Measurements from ENCODE around the gene TMTC2.
A peak's percentile ranks its signal among the peaks of the same experiment; 100 is the strongest.

Gene TMTC2

DNA sequence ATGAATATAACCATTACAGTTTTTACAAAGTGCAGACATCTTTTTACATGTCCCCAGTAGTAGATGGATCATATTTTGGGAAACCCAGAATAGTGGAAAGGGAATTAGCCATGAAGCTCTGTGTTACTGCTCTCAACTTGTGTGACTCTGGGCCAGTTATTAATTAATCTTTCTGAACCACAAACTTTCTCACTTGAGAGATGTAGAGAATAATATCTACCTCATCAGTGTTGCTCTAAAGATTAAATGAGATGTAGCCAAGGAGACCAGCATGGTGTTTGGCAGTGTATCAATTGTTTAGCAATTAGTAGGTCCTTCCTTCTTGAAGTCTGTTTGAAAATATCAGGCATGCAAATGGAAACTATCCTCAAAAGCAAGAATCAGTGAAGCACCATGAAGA lies 169.2 kb downstream of the TMTC2 start:
- DNase-seq: no peak

DNA sequence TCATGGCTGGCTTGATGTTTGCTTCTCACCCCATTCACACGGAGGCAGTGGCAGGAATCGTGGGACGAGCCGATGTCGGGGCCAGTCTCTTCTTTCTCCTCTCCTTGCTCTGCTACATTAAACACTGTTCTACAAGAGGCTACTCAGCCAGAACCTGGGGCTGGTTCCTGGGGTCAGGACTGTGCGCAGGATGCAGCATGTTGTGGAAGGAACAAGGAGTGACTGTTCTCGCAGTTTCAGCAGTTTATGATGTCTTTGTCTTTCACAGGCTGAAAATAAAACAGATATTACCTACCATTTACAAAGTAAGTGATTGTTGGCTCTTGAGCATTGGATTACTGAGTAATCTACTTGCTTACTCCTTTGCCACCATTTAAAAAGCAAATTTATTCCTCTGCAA lies 170.6 kb downstream of the TMTC2 start:
- no peak for DNase-seq

DNA sequence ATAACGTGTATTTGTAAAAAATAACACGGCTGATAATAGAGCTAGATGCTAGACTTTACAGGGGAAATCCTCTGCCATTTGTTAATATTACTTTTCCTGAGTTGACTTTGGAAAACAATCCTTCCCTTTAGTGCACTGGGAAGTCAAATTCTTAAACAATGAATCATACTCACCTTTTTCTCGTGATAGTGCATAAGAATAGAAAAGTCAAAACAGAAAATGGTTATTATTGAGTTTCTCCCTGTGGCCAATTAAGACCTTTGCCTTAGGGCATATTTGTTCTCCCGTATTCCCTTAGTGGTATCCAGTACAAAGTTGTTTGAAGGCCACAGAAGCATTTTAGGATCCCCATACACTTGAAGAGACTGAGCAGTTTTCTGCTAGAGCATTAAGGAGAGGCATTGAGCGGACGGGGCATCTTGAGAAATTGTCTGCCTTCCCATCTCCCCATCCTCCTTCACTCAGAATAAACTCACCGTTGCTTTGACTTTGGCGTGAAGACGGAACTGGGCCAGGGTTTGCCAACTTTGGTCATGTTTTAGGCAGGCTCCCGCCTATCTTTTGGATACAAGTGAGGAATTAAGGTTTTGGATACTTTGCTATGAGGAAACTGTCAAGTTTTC lies 171.3 kb downstream of the TMTC2 start:
- DNase-seq: no peak

DNA sequence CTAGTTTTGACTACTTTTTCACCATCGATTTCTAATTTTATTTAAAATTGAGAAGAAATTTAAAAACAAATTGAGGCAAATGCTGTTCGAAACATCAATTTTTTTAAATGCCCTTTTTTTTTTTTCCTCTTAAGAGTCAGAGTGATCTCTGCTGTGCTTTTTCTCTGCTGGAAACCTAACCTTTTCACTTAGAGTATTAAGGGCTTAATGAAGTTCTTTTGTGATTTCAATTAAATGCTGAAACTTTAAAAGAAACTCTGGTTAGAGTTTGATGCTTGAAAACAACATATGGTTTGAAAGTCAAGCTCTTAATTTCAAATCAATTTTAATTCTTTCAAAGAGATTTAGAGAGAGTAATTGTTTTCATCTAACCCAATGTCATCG lies 171.8 kb downstream of the TMTC2 start:
- DNase-seq: no peak

DNA sequence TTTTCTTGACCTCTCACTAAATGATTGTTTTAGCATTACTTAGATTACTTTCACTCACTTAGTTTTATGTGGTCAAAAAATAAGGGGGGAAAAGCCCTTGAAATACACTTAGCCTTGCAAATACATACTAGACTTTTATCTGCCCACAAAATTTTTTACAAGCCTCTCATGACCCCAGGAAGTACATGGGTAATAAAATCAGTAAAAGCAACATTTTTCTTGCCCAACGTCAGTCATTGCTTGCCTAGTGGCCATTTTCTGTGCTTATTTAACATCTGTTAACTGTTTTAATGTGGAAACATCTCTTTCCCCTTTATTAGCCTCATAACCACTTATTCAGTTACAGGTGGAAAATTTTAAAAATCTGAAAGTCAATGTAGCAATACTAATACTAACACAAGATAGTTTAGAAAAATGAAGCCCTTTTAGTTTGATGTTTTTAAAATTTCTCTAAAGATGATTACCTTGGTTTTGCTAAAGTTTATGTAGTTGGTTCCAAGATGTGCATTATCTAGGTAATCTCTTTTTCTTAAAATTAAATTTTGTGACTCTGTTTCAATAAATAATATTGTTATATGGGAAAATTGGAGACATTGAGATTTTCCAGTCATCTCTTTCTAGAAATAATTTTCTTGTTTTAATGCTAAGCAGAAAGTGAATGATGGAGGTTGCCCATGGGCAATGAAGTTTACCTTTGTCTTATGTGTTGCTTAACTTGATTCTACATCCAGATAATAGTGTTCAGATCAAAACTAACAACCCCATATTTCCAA lies 175.5 kb downstream of the TMTC2 start:
- DNase-seq: peak; percentile 25

DNA sequence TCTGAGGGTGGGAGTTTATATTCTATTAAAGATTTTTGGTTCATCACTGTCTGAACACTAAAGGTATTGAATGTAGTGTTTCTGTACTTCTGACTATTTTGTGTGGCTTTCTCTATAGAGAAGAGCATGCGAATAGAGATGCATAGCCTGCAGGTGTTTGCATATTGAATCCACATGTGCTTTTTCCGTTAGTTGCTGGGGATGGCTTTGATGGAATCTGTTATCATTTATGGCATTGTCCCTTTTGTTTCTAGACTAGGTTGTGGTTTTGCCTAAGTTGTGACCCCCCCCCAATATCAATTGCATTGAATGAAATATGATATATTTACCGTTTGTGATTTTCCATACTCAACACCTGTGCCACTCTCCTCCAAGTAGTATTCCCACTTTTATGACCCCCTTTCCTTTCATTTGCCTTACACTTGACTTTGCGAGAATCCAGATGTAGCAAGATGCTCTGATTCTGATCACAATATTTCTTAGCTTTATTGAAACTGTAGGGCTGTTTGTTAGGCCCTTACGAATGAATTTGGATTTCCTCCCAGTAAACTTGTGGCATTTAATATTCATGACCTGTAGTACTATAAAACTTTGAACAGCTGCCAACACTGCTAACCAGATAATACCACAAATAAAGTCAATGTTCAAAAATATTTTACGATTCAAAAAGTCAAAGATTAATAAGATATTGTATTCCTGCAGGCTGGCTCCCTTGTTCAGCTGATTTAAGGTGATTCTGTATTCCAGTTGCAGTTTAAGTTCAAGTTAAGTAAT lies 176.4 kb downstream of the TMTC2 start:
- DNase-seq: peak; percentile 90

DNA sequence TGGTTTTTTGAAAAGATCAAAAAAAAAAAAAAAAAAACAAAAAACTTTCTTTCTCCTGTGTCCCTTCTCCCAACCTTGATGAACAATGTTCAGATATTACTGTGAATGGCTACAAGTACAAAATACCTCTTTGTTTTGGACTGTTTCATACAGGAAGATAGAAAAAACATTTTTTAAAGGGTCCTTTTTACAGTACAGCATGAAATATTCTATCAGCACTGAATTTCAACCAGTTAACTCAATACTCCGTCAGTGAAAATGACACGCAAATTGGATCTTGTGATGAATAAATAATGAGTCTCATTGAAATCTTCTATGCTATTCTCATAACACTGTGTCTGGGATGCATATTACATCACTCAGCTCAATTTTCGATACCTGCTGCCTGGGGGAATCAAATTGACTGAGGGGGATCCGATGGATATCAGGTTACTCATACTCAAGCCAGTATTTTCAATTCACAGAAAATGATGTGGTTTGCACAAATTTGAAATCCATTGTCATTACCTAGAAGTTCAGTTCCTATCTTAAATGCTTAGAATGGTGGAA lies 179.6 kb downstream of the TMTC2 start:
- DNase-seq: peak; percentile 97

DNA sequence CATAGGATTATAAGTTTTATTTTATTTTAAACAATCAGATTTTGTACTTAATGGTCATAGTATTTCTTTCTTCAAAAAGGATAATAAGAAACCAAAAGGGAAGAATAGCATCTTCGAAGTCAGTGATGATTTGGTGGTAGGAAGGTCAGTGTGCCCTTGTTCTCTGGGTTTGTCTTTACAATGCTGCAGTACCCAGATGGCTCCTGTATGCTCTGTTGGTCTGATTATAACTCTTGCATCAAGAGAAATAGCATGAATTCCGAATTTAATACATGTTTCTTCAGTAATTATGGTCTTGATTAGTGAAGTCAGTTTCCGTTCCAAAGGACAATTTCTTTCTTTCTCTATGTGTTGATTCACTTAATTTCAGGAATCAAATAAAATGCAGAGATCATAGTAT lies 180.2 kb downstream of the TMTC2 start:
- DNase-seq: peak; percentile 97

DNA sequence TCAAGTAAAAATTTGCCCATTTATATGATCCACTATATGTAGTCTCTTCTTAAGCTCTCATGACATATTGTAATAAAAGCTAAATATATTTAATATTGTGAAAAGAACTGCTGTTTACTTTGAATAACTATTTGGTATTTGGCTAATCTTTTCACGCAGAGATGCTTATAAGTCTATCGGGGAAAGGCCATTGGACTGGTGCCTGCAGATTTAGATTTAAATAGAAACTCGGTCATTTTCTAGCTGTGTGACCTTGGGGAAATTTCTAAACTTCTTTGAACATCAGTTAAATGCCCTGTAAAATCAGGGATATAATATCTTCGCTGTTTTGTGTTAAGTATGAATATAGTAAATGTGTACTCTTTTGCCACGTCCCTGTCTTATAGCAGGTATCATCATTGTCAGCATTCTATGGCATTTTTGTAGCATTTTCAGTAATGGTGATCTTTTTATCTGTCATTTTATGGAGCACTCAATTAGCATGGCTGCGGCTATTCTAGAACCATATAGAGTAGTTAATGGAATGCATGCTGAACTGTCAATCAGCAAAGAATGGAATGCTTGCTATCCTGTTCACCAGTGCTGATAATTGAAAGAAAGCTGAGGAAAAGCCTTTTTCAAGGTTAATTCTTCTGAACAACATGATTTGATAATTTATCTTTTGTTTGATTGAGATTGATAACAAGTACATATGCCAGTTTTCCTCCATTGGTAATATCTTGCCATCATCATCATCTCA lies 181.2 kb downstream of the TMTC2 start:
- peak; percentile 56 for DNase-seq

DNA sequence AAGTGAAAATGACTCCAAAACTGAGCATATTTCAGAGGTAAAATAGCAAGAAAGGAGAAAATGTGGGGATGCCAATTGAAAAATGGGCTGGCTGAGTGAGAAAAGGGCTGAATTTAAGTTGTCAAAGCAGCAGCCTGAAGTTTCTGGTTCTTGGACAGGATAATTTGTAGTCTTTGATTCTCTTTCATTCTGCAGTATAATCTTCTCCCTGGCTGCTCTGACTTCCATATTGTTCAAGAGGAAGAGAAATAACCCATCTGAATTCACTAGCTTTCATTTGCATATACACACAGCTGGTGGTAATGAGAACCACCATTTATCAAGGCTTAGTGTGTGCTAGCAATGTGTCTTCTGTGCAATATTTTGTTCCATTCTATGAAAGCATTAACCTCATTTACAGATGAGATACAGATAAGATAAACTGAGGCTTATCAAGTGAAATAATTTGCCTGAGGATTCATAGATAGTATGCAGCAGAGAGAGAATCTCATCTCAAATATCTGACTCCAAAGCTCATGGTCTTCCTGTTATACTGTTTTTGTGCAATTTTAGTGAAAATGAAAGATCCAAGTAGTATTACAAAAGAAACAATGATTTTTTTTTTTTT lies 184.2 kb downstream of the TMTC2 start:
- DNase-seq: peak; percentile 20

DNA sequence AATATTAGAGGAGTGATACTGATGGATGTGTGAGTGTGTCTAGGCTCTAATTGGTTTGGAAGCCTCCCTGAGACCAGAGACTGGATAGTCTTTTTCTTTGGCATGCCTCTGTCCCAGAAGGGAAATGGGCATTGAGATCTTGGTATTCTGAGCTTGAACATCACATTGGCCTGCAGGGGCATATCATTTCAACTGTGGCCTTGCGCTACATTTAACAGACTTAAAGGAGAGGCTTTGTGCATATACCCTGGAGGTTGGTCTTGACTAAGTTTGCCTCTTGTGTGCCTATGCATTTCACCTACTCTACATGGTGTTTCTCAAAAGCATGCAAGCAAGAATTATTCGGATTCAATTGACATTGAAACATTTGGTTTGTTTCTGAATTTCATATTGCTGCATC lies 185.4 kb downstream of the TMTC2 start:
- peak; percentile 36 for DNase-seq

DNA sequence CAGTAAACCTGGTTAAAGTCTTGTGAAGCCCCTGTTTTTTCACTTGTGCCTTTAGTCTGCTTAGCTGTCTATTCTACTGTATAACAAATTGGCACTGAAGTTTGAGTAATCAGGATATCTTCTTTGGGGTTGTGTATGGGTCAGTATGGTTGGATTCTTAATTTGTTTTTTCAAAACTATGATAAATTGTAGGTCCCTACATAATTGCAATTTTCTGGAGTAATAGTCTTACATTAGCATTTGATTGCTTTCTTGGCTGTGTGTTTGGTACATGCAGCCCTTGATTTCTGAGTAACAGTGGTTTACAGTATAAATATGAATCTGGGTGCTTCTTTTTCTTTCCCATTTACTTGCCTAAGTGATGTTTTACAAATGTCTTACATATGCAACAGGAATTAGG lies 186.6 kb downstream of the TMTC2 start:
- peak; percentile 42 for DNase-seq

DNA sequence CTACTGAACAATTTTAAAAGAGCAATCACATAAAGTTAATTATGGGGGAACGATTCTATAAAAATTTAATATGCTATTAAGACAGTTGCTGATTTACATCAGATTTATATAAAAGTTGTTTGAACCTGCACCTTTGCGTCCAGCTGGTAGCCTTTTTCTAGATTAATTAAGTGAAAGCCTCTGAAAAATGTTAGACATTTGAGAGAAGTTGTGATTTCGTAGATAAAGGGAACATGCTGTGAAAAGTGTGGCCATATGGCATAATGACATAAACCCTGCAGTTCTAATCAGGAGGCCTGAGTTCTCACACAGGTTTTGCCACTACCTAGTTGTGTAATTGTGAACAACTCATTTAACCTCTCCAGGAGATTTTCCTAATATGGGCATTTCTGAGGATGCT lies 187.2 kb downstream of the TMTC2 start:
- peak; percentile 97 for DNase-seq

DNA sequence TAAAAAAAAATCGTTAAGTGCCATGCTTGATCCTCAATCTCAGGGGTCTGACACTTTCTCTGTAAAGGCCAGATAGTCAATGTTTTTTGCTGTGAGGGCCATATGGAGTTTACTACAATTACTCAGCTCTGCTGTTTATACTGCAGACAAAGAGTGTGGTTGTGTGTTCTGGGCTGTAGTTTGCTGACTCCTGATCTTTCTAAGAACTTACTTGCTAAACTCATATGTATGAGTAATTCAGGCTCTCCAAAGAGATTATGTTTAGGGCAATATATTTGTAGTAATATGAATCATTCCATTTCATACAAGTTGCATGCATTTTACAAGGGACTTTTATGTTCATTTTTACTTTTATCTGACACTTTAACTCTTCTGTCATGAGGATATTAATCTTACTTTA lies 188.2 kb downstream of the TMTC2 start:
- peak; percentile 87 for DNase-seq

DNA sequence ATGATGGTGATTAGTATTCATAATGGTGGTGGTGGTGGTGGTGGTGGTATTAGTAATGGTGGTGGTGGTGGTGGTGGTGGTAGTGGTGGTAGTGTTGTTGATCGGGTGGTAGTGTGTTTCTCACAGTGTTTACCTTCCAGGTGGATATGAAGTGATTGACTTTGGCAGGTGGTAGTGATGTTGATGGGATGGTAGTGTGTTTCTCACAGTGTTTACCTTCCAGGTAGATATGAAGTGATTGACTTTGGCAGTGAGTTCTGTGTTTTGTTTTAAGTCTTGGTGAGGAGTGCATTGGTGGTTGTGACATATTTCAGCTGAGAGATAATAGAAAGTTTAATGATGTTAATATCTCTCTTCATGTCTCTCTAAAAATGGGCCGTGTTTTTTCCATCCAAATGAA lies 189.4 kb downstream of the TMTC2 start:
- DNase-seq: peak; percentile 24

DNA sequence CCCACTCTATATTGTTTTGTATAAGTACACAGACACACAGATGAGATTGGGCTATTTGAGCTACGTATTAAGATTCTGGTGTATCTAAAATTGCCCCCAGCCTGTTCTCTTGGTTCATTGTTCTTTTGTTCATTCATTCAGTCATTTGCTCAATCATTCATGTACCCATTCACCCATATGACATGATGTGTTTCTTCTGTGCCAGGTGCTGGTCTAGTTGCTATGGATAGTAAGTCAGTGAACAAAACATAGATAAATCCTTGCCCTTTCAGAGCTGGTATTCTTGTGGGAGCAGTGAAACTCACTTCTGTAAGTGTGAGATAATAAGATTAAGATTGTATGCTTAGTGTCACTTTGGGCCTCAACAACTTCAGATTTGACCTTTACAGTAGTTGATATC lies 191.3 kb downstream of the TMTC2 start:
- no peak for DNase-seq

DNA sequence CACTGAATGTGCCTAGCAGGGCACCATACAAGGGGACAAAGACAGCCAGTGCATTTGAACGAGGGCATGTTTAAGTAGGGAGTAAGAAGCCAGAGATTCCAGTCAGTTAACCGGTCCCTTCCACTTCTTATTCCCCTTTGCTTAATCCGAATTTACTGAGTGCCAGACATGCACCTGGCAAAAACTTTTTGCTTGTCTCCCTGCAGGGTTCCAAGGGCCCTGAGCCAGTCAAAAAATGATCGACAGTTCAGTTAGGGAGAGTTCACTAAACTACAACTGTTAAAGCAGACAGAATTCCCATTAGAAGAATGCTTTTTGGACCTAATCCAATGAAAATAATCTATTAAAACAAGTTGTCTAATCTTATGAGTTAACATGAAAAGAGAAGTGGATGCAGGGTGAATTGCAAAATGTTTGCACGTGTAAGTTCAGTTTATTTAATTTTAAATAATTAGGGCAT lies 193.8 kb downstream of the TMTC2 start:
- peak; percentile 20 for DNase-seq

DNA sequence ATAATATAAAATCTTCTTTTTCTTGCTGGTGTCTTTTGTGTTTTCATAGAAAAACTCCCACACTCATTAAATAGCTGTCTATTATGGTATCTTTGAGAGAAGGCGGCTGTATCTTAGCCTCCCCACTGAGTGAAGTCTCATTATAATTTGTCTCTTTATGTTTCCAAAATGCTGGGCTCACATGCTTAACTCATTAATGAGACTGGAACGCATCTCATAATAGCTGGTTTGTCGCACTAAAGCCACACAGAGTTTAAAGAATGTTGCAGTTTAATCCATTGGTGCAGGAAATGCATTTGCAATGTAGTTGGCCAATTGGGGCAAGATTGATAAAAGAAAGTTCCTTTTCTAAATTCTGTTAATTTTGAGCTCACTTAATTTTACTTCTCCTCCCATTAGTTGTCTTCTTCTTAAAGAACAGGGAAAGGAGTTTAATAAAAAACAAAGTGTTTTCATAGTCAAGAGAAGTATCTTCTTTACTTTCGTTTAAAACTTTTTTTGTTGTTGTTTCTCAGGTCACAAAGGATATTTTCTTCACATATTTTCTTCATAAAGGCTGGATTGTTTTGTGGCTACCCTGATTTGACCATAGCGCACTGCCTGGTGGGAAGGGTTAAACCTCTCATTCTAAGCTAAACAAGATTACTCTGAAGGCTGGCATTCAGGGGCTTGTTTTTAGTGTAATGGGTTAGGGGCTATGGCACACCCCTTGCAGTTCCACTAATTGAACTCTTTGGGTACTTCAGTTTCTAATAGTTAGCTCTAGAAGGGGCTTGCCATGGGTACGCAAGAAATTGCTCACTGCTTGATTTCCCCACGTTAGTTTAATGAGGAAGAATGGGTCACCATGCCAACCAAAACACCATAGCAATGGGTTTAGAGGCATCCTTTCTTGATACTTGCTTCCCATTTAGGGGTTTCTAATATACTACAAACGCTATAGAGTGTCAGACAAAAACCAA lies 197.0 kb downstream of the TMTC2 start:
- no peak for DNase-seq

DNA sequence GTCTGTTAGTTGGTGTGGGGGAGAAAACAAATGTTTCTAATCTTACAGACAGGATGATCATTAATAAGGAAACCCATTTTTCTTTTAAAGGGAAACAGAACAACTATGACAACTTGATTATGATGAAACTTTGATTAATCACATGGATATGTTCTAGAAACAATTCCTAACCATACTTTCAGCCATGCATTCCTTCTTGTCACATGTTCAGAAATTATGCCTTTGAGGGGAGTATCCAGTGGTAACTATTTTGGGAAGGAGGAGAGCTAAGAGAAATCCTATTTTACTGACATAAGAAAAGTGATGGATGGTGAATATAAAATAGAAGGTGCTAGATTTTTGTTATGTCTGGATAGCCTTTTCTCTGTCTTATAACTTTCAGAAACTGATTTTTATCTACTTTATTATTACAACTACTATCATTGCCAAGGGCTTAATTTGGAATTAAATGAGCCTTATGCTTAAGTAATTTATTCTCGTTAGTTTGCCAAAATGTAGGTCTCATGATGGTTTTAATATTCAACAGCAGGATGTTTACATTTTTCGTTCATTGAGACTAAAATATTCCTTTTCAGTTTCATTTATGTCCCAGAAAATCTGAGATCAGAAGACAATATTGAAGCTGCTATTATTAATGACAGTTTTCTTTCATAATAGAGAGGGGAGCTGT lies 200.1 kb downstream of the TMTC2 start:
- no peak for DNase-seq

DNA sequence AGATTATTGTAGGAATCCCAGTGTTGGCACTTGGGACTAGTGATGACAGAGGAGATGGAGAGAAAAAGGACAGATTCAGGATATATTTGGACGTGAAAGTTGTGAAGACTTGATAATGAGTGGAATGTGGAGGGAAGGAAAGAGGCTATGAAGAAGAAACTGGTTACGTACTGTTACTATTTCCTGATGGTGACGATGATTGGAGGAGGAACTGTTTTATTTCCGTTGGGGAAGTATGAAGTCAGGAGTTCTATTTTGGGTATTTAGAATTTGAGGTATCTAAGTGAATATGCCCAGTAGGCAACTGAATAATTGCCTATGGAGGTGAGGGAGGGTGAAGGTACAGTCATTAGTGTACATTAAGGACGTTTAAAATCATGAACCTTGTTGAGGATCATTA lies 207.2 kb downstream of the TMTC2 start:
- DNase-seq: no peak

DNA sequence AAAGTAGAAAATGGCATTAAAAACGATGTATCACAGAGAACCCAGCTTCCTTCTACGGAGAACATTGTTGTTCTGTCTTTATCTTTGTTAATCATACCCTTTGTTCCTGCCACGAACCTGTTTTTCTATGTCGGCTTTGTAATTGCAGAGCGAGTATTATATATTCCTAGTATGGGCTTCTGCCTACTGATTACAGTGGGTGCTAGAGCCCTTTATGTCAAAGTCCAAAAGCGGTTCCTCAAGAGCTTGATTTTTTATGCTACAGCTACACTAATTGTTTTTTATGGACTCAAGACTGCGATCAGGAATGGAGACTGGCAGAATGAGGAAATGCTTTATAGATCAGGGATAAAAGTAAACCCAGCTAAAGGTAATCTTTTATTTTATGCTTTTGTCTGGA lies 209.6 kb downstream of the TMTC2 start:
- DNase-seq: no peak

Measured in NCI-H2171 treated with DMSO at 0.1 percent for 48 hours (cell line).